Occipital lobe (tissue), 2 donors: ENCODE data around the gene CENPA. TPM values are rescaled to one million over a fixed set of nuclear protein-coding genes. Genes with fewer than 3 reads are reported as not detected.
"Not testable (repeated sequence)": the region's sequence is repeated elsewhere in the genome, so short reads cannot be mapped to it uniquely, and the experiment has no call there.

Experiments
- DNase-seq: peaks from one replicate; lab custom pipeline; 2025; lab: John Stamatoyannopoulos, UW
- total RNA-seq: library from RNA; depleted of rRNA; stranded (reverse); fragments of >200 nt; gene quantifications from one replicate; pipeline ENCODE4 v1.2.3, GENCODE V29; 2014

The CENPA gene
- total RNA-seq, result 1.9 TPM

DNA sequence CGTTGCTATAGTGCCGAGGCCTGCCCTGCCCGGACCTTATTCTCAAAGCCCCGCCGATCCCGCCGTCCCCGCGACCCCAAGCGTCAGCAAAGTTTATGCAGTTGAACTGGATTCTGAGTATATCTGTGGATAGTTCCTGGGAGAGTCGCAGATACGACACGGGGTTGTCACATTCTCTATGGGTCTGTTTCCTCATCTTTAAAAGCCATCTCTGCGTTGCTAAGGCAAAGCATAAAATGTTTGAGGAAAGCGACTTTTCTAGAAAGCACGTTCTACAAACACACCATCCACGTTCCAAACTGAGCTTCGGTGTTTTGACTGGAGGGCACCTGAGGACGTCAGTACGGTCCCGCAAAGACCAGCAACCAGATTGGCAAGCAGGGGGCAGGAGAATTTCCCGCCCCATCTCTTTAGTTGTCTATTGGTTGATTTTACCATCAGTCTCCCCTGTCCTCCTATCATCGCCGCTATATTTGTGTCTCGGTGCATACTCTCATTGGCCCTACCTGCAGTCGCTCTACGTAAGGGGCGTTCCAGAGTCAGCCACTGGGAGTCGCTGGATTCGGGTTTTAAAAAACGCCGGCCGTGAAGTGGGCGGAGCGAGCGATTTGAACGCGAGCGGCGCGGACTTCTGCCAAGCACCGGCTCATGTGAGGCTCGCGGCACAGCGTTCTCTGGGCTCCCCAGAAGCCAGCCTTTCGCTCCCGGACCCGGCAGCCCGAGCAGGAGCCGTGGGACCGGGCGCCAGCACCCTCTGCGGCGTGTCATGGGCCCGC lies at the start of gene CENPA:
Gene CENPA, plus strand, starts transcription at position 626 of the 776 bp plus-strand sequence. Its CDS starts 141 bp downstream, at position 767.
- DNase-seq, result peak; percentile 93

DNA sequence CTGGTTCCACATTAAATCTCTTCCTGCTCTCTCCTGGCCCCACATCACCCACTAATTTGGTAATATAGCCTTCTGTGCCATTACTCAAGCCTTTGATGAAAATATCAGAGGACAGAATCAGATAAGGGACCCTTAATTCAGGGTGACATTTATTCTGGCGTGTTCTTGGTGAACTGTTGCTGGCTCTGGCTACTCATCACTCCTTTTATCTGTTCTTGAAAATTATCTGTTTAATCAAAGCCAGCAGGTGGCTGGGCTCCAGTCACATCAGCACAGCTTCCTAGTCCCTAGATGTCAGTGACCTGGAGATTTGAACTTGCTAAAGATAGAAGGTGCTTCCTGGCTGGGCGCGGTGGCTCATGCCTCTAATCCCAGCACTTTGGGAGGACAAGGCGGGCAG lies 48.6 kb upstream of the CENPA start:
- DNase-seq, result no peak

DNA sequence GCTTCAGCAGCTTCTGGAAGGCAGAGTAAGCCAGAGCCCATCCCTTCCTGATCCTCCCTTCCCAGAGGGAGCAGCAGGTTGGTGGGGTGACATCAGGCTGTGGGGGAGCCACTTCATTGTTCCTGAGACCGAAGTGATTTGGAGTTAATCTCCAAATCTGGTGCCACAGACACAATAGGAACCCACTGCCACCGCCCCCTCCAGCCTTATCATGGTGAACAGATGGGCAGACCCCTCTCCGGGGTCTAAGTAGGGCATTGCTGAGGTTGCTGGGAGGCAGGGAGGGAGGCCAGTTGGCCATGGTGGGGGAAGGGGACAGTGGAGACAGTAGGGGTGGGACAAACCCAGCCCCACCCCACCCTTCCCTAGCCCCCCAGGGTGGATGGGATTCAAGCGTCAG lies 47.4 kb upstream of the CENPA start:
- DNase-seq, result no peak

DNA sequence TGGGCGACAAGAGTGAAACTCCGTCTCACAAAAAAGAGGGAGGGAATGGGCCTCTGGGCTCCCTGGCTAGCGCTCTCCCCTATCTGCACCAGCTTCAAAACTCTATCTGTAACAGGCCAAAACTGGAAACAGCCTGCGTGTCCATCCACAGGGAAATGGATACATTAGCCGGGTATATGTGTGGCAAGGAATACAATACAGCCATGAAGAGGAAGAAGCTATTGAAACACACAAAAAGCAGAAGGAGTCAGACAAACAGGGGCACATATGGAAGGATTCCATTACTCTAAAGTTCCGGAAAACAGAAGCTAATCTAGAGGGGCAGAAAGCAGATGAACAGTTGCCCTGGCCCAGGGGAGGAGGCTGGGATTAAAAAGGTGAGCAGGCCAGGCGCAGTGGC lies 46.3 kb upstream of the CENPA start:
- DNase-seq, result no peak

DNA sequence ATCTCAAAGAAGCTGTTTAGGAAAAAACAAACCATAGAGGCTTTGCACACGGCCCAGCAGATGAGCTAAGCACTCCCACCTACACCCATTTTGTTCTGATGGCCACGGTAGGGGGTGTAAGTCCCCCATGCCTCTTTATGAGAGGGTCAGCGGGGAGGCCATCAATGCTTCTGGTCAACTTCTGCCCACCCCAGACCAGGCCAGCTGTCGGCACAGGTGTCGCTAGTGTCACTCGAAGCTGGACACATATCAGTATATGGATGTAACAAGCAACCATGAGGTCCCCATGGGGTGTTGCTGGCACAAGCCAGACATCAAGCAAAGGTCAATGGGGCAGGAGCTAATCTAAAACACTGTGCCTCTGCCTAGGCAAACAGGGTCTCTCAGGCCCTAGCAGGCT lies 45.5 kb upstream of the CENPA start:
- no peak for DNase-seq

DNA sequence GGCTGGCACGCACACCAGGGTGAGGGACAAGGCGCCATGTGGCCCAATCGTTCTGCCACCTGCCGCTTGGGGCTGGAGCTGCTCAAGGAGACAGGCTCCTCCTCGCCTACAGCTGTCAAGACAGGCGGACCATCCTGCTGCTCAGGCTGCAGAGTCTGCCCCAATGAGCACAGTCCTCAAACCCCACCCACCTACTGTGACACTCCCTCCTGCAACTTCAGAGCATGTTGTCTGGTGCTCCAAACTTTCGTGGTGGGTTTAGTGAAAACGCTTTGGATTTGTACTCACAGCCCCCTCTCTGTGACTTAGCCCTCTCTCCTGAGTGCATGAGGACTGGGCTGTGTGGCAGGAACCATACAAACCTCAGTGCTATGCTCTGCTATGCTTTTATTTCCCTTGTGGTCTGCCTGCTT lies 45.0 kb upstream of the CENPA start:
- no peak for DNase-seq

DNA sequence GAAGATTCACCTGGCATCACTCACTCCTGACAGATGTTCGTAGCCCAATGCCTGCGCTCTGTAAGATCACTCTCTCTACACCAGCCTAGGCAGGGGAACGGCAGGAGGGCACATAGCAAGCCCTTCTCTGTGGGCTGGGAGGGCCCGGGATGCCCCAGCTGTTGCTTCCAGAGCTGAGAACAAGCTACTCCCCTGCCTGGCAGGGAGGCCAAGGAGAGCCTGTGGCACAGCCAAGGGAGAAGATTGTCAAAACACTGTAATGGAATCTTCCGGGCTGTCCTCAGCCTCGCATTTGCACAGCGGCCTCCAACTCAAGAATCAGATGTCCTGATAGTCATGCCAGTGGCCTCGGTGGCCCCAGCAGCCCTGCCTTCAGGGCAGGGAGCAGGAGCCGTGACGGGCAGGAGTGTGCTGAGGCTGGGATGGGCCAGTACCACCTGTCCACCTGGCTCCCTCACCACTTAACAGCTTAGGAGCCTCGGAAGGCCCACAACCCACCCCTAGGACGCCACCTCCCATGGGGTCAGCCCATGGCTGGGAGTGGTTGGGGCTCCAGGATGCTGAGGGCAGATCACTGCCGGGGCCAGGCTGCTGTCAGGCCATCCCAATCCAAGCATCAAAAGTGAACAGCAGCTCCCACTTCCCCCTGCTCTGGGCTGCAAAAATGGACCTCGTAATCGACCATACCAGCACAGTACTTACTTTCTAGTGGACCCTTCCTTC lies 43.6 kb upstream of the CENPA start:
- DNase-seq, result no peak

DNA sequence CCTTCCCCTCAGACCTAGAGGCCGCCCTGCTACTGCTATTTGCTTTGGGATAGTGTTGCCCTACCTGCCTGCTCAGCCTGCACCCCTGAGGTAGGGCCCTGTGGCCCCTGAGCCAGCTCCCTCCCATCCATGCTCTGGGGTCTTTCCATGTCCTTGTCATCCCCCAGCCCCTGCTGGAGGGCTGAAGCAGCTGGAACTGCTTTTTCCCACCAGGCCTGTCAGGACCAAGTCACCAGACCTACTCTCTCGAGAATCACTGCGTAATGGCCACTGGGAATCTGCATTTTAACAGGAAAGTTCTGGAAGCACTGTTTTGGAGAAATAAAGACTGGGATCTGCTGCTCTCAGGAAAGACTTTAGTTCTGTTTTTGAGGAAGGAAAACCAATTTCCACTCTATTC lies 42.0 kb upstream of the CENPA start:
- DNase-seq, result no peak

DNA sequence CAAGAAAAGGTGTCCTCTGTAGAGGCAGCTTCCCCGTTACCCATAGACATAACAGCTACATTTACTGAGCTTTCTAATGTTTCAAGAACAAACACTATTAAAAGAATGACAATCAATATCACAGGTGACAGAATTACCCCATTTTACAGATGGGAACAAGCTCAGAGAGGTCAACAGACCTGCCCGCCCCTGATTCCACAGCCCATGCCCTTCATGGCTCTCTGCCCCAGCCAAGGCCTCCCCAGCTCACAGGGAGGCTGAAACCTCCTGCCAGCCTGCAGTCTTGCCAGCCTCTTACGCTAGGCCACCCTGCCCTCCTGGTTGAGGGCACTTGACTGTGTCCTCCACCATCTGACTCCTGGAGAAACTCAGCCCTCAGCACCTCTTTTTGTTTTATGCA lies 40.9 kb upstream of the CENPA start:
- DNase-seq, result no peak

DNA sequence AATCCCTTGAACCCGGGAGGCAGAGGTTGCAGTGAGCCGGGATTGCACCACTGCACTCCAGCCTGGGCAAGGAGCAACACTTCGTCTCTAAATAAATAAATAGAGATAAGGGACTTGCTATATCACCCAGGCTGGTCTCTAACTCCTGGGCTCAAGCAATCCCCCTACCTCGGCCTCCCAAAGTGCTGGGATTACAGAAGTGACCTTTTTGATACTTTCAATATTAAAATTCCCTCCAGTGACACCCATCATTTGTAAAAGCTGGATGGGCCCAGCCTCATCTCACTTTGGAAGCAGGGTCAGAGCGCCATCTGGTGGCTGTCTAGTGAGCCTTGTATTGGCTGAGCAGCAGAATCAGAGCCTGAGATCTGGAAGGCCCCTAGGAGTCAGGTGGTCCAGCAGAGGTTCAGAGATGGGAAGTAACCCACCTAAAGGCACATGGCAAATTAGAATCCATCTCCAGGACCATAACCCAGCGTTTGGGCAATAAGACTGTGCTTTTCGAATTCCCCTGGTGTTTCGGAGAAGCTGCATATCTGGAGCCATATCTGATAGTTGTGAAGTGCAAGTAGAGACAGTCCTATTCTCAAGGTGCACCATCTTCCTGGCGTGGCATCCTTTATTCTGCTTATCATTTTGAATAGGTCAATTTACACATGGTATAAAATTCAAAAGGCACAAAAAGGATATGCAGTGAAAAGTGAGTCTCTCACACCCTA lies 40.1 kb upstream of the CENPA start:
- peak; percentile 57 for DNase-seq

DNA sequence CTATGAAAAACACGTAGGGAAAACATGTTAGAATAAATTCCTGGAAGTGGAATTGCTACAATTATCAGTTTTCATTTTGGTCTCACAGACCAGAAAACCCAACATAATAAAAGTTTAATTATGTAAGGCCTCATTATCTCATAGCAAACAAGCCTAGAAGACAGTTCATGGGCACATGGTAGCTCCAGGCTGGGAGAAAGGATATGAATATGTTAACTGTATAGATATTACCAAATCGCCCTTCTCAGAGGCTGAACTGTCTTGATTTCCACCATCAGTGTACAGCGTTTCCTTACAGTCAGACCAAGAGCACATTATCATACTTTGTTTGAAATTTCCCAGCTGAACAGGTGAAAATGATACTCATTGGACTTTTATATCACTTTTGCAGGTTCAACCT lies 38.9 kb upstream of the CENPA start:
- DNase-seq, result no peak

DNA sequence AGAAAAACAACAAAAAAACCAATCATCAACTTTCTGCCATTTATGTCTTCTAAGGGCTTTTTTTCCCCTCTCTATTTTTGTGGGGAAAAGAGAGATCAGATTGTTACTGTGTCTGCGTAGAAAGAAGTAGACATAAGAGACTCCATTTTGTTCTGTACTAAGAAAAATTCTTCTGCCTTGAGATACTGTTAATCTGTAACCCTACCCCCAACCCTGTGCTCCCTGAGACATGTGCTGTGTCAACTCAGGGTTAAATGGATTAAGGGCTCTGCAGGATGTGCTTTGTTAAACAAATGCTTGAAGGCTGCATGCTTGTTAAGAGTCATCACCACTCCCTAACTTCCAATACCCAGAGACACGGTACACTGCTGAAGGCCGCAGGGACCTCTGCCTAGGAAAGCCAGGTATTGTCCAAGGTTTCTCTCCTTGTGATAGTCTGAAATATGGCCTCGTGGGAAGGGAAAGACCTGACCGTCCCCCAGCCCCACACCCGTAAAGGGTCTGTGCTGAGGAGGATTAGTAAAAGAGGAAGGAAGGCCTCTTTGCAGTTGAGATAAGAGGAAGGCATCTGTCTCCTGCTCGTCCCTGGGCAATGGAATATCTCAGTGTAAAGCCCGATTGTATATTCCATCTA lies 36.0 kb upstream of the CENPA start:
- not testable (repeated sequence) for DNase-seq

DNA sequence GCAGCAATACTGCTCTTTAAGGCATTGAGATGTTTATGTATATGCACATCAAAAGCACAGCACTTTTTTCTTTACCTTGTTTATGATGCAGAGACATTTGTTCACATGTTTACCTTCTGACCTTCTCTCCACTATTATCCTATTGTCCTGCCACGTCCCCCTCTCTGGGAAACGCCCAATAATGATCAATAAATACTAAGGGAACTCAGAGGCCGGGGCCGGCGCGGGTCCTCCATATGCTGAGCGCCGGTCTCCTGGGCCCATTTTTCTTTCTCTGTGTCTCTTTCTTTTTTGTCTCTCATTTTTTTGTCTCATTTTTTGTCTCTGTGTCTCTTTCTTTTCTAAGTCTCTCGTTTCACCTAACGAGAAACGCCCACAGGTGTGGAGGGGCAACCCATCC lies 35.4 kb upstream of the CENPA start:
- DNase-seq, result not testable (repeated sequence)

DNA sequence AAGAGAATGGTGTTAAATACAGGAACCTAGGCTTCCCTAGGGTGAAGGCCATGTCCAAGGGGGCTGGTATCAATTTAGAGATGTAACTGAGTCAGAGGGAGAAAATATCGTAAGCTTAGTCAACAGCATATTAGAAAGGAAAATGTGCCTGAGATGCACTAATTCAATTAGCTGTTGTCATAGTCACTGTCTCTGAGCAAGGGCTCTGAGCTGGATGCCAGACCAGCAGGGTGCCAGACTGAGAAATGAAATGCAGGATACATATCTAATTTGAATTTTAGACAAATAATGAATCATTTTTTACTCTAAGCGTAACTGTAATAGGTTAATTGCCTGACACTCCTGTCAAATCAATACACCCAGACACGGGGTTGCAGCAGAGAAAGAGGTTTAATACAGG lies 33.2 kb upstream of the CENPA start:
- no peak for DNase-seq

DNA sequence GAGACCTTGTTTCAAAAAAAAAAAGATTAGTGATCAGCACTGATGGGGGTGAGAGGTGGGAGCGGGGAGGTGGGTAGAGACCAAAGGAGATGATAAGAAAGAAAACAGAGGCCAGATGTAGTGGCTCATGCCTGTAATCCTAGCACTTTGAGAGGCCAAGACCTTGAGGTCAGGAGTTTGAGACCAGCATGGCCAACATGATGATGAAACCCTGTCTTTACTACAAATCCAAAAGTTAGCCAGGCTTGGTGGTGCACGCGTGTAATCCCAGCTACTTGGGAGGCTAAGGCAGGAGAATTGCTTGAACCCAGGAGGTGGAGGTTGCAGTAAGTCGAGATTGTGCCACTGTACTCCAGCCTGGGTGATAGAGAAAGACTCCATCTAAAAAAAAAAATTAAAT lies 31.3 kb upstream of the CENPA start:
- no peak for DNase-seq

DNA sequence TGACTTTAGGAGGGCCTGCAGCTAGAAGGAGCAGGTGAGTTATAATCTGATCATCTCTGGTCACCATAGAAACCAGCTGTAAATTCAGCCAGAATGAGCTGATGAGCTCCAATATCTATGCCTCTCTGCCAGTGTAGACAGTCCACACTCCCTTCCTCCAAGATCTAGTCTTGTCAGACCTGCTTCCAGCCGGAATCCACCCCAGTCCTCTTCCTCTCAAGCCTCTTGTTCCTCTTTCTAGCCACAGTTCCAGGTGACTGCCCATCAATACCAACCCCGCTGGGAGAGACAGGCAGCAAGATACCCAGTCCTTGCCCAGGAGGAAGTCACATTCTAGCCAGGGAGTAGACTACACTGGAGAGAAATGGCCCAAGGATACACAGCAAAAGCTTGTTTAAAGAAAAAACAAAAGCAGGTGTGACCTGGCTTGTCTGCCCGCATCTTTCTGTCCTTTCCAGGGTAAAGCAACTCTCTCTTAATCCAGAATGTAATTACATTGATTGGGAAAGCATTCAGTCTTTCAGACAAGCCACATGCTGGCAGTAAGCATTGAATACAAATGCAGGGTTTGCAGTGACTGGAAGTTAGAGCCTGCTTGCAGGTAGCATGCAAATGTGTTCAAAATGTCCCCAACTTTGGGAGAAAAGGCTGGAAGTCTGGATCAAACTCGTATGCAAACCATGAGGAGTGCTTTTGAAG lies 30.7 kb upstream of the CENPA start:
- no peak for DNase-seq

DNA sequence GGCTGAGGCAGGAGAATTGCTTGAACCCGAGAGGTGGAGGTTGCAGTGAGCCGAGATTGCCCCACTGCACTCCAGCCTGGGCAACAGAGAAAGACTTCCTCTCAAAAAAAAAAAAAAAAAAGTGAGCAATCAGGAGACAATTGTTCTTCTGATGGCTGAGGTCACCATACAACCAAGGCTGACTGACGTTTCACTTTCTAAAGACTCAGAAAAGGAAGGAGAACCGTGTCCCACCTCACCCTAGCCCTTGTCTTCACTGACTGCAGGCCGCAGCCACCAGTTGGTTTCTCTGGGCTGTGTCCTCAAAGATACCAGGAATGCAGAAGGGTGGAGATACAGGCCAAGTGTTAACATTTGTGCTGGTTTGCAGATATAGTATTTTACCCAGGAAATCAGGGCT lies 29.5 kb upstream of the CENPA start:
- no peak for DNase-seq

DNA sequence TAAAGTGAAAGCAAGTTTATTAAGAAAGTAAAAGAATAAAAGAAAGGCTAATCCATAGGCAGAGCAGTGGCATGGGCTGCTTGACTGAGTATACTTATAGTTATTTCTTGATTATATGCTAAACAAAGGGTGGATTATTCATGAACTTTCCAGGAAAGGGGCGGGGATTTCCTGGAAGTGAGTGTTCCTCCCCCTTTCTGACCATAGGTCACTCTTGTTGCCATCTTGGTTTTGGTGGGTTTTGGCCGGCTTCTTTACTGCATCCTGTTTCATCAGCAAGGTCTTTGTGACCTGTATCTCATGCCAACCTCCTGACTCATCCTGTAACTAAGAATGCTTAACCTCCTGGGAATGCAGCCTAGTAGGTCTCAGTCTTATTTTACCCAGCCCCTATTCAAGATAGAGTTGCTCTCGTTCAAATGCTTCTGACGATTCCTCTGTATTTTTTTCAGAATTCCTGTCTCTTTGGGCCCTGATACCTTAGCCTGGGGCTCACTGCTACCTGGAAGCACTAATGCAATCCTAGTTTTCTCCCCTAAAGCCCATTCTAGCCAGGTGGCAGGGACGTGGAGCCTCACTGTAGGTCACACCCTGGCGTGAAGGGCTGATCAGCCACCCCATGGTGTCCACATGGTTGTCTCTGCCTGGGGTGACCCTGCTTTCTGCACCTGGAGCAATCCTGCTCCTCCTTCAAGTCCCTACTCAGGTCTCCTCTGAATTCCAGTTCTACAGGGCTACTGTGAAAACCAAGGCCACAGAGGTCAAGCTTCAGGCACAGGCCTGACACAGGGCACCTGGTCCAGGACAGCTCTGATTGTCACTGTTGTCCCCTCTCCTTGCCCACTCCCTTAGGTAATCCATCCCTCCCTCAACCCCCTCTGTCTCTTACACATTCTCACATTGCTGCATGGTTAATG lies 27.7 kb upstream of the CENPA start:
- DNase-seq, result no peak

DNA sequence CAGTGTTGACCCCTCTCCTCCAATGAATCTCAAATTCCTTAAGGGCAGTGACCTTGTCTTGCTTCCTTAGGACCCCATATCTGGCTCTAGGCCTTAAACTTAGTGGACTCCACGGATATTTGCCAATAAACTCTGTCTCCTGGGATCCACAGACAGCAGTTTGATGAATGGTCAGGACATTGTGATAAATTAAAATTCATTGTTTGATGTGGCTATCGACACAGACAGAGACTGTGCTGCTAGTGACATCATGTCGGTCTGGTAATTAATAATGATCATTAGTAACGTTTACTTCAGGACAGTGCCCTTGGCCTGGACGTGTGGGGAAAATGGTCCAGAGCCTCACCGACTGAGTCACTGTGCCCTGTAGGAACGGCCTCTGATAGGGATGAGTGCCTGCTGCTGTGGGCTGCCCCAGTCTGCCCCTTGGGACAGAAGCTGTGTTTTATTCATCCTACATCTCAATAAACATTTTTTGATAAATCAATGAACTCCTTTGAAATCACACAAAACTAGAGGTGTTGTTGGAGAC lies 27.0 kb upstream of the CENPA start:
- no peak for DNase-seq

DNA sequence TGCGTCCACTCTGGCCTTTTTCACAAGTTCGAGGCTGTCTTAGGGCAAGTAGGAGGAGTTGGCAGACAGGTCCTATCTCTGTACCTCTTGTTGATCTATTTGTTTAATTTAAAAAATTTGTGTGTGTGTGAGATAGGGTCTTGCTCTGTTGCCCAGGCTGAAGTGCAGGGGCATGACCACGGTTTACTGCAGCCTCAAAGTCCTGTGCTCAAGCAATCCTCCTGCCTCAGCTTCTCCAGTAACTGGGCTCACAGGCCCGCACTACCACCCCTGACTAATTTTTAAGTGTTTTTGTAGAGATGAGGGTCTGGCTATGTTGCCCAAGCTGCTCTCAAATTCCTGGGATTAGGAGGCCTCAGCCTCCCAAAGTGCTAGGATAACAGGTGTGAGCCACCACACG lies 26.0 kb upstream of the CENPA start:
- DNase-seq, result no peak
